Activated CD4-positive, alpha-beta T cell treated with anti-CD3 and anti-CD28 coated beads, Interleukin-2, Interleukin-4, amounts not matched to agents 100 ng/mL and 50 ng/mL, durations not matched to agents 16 hours and 8 hours (primary cell): ENCODE measurements around the gene CHRNG.

Experiments used
- DNase-seq: peaks from one replicate; pipeline ENCODE4 v3.0.0-alpha.2; 2020; ENCODE audit warnings: low spot score

Gene CHRNG

DNA sequence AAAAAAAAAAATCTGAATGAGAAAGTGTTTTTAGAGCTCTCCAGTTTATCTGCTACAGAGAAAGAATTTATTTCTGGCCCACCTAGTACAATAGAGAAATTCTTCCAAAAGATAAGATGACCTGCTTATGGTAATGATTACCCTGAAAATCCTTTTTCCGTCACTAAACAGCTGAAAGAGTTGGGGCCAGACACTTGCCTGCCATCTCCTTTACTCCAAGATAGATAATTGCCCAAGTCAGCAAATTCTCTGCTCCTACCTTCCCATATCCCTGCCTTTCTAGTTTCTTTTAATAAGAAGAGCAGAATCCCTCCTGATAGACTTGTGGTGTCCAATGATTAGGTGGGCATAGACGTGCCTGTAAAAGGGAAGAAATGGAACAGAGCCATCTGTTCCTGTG is 39.1 kb downstream of the CHRNG start:
- DNase-seq: no peak

GRCh38 chr2:232580648-232580981 is 41.1 kb downstream of the CHRNG start:
- DNase-seq: no peak

- DNase-seq: no peak
Observed at GRCh38 chr2:232581725-232582124, 42.2 kb downstream of the CHRNG start.

DNA sequence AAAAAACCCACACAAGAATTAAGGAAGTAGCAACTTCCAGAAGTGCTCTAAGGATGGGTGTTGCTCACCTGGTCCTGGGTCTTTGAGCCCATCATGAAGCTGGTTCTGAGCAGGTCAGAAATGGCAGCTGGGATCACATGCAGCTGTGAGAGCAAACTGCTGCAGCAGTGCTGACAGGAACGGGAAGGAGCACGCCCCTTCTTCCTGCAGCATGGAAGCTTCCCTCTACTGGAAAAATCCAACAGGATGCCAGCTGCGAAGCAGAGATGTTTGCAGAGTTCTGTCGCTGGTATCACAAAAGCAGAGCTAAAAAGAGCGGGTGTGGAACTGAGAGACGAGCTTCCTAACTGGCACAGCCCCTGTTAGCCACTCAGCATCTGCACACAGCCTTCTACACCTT is 44.7 kb downstream of the CHRNG start:
- DNase-seq: no peak

- DNase-seq: no peak
Observed at GRCh38 chr2:232586943-232587505, 47.5 kb downstream of the CHRNG start.

DNA sequence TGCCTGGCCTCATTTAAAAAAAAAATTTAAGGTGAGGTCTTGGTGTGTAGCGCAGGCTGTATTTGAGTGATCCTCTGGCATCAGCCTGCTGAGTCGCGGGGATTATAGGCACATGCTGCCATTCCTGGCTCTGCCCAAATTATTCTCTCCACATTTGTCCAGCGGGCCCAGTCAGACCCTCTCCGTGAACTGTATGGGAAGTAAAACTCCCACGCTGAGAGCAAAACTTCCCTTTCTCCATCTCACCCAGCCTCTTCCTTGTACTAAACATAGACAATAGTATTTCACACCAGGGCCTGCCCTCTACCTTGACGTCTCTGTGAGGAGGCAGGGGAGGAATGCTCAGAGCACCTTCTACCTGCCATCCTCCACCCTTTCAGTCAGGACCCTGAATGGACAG is 48.0 kb downstream of the CHRNG start:
- DNase-seq: no peak

- no peak for DNase-seq
Observed at GRCh38 chr2:232588031-232588430, 48.5 kb downstream of the CHRNG start.

DNA sequence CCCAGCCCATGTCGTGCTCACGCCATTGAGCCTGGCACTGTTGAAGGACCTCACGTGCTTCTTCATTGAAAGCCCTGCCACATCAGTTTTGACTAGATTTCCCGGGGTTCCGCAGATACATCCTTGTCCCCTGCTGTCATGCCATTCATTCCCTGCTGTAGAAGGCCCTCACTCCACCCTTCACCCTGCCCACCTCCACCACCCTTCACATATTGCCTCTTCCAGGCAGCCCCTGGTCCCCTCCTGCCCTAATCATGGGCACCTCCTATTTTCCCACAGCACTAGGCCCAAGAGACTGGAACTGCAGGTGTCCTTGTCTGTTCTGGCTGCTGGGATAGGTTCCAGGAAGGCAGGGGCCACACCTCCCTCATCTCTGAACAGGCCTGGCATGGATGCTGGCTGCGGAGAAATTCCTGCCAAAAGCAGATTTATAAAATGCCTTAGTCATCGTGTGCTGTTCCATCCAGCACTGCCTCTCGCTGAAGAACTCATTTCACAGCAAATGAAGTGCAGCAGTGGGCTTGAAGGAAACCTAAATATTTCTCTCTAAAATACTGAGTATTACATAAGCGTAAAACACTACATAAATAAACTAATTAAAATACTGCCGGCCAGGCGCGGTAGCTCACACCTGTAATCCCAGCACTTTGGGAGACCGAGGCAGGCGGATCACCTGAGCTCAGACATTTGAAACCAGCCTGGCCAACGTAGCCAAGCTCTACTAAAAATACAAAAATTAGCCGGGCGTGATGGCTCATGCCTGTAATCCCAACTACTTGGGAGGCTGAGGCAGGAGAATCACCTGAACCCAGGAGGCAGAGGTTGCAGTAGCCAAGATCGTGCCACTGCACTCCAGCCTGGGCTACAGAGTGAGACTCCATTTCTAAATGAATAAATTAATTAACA is 49.4 kb downstream of the CHRNG start:
- no peak for DNase-seq

GRCh38 chr2:232592772-232593395 is 53.4 kb downstream of the CHRNG start:
- DNase-seq: peak; percentile 24

- DNase-seq: no peak
Observed at GRCh38 chr2:232593982-232594381, 54.5 kb downstream of the CHRNG start.
